Thyroid gland (tissue), 4 donors: ENCODE measurements around the gene PARP14. TPM values are rescaled to one million over a fixed set of nuclear protein-coding genes. Genes with fewer than 3 reads are reported as not detected.
"Not testable (repeated sequence)": the region's sequence is repeated elsewhere in the genome, so short reads cannot be mapped to it uniquely, and the experiment has no call there.

Source experiments
- DNase-seq, 2 donors: peaks; one replicate each; pipeline ENCODE4 v3.0.0-alpha.2; 2019
- H3K27ac ChIP-seq, 3 donors: fragments of 200-600 bp; sonication (generic); 1 replicate in 2 of 3; 2 replicates in 1 of 3; pipeline ENCODE4 v1.5.1; 2016 to 2019; ENCODE audit warnings: mild to moderate bottlenecking in 1 of 3, moderate library complexity in 1 of 3
- H3K27me3 ChIP-seq: fragments of 200-600 bp; sonication (generic); one replicate; pipeline ENCODE4 v1.5.1; 2019
- H3K36me3 ChIP-seq, 2 donors: fragments of 200-600 bp; sonication (generic); one replicate each; pipeline ENCODE4 v1.5.1; 2016 to 2019
- H3K4me1 ChIP-seq, 2 donors: fragments of 200-600 bp; sonication (generic); one replicate each; pipeline ENCODE4 v1.5.1; 2017 to 2019
- H3K4me3 ChIP-seq, 3 donors: fragments of 200-600 bp; sonication (generic); replicated peaks in 1 of 3; 1 replicate in 2 of 3; 2 replicates in 1 of 3; pipeline ENCODE4 v1.5.1; 2016; ENCODE audit warnings: mild to moderate bottlenecking in 1 of 3
- H3K9me3 ChIP-seq: fragments of 200-600 bp; sonication (generic); one replicate; pipeline ENCODE4 v1.5.1; 2017
- CTCF ChIP-seq, 6 experiments: fragments of 200-600 bp in 3 of 6; fragments of 450-650 bp in 3 of 6; sonication (generic) in 3 of 6; IDR thresholded peaks; one replicate each; pipeline ENCODE4 v1.5.1; 2016 to 2019; ENCODE audit warnings: antibody characterized with exemption in 6 of 6, mild to moderate bottlenecking in 2 of 6, inconsistent platforms in 1 of 6, moderate library complexity in 1 of 6
- POLR2A ChIP-seq, 2 donors: fragments of 450-650 bp; IDR thresholded peaks; one replicate each; pipeline ENCODE4 v1.6.1; 2017; ENCODE audit warnings: antibody characterized with exemption in 2 of 2, mild to moderate bottlenecking in 2 of 2, moderate library complexity in 1 of 2
- WGBS, 2 donors: methylation state at CpG; one replicate each; pipeline ENCODE4 v1.1.5; 2017; 5-methylcytosine and 5-hydroxymethylcytosine counted together
- intact Hi-C: fragments of 100-400 bp; cut with DNase I; formaldehyde crosslinking; loops from one replicate; pipeline ENCODE4 v1.15.1; 2023
- total RNA-seq, 4 donors: library from RNA; depleted of rRNA; stranded (reverse); fragments of >200 nt; gene quantifications; one replicate each; pipeline ENCODE4 v1.2.3, GENCODE V29; 2016

Gene PARP14
- total RNA-seq, 4 donors from 2014 or later: 44.5 to 107 (median 69.4) TPM

DNA sequence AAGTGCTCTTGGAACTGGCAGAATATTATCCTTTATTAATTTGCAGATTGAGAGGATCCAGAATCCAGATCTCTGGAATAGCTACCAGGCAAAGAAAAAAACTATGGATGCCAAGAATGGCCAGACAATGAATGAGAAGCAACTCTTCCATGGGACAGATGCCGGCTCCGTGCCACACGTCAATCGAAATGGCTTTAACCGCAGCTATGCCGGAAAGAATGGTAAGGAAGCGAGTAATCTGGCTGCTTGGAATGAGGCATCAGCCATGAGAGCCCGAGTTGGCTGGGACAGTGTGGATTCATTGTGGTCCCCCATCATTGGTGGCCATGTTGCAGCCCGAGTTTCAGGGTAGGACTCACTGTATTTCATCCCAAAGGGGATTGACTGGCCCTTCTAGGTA is 47.1 kb downstream of the PARP14 start:
- Histone ChIP-seq H3K27ac (no peak overlapping the region), H3K27me3 (no peaks in the 10 kb centered on the region), H3K4me3 (no peak overlapping the region), H3K36me3 (peaks cover 0 to 4% of the 10 kb centered on the region in 2 donors), H3K4me1 (no peaks in the 10 kb centered on the region), H3K9me3 (no peaks in the 10 kb centered on the region)
- 90 to 95% methylated on average over 9 of the region's 9 CpGs for WGBS, 2 donors
- TF ChIP-seq POLR2A (IDR thresholded peaks at IDR 0.05): no peak
- no peak for TF ChIP-seq CTCF (IDR thresholded peaks at IDR 0.05)
- DNase-seq: no peak
- intact Hi-C loops: no loop called here

DNA sequence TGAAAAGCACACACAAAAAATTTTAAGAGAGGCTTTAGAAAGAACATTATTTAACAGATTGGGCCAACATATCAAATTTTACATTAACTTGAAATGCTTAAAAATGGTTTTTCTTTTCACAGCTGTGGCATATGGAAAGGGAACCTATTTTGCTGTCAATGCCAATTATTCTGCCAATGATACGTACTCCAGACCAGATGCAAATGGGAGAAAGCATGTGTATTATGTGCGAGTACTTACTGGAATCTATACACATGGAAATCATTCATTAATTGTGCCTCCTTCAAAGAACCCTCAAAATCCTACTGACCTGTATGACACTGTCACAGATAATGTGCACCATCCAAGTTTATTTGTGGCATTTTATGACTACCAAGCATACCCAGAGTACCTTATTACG is 47.5 kb downstream of the PARP14 start:
- H3K4me3 ChIP-seq: no peak overlapping the region
- no peaks in the 10 kb centered on the region for H3K9me3 ChIP-seq
- 96 to 98% methylated on average over 3 of the region's 3 CpGs for WGBS, 2 donors
- no peak for TF ChIP-seq POLR2A (IDR thresholded peaks at IDR 0.05)
- TF ChIP-seq CTCF (IDR thresholded peaks at IDR 0.05): no peak
- DNase-seq: no peak
- no peaks in the 10 kb centered on the region for H3K27me3 ChIP-seq
- H3K4me1 ChIP-seq: no peaks in the 10 kb centered on the region
- H3K36me3 ChIP-seq: peaks cover 0 to 4% of the 10 kb centered on the region in 2 donors
- H3K27ac ChIP-seq: no peak overlapping the region
- intact Hi-C loops: no loop called here

DNA sequence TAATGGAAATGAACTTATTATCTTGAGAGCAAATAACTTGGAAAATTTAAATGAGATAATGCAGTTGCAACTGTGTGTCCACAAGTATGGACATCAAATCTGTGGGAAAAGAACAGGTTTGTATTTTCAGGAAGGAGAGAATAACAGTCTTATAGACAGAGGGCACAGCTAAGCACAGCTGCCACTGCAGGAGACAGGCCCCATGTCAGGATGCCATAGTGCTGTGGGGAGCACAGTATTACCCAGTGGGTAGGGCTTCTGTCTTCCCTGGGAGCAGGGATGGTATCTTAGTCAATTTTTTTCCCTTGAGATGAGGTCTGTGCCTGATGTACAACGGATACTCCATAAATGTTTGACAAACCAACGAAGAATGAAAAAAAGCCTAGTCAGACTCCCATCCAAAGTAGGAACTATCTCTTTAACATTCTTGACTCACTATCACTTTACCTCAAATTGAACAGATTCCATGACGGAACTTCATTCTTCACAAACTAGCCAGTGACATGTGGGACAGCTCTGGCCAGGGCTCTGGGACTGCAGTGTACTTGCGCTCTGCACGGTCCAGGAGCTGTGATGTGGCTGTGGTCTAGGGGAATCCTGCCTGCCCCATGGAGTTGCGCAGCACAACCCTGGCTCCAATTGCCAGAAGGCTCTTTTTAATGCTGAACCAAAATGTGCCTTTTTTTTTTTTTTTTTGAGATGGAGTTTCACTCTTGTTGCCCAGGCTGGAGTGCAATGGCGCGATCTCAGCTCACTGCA is 48.3 kb downstream of the PARP14 start:
- Histone ChIP-seq H3K36me3 (peaks cover 0 to 4% of the 10 kb centered on the region in 2 donors), H3K27me3 (no peaks in the 10 kb centered on the region), H3K4me3 (no peak overlapping the region), H3K27ac (no peak overlapping the region), H3K4me1 (no peaks in the 10 kb centered on the region), H3K9me3 (no peaks in the 10 kb centered on the region)
- intact Hi-C loops: no loop called here
- 96 to 98% methylated on average over 8 of the region's 8 CpGs for WGBS, 2 donors
- TF ChIP-seq POLR2A (IDR thresholded peaks at IDR 0.05): no peak
- TF ChIP-seq CTCF (IDR thresholded peaks at IDR 0.05): no peak
- DNase-seq: no peak

DNA sequence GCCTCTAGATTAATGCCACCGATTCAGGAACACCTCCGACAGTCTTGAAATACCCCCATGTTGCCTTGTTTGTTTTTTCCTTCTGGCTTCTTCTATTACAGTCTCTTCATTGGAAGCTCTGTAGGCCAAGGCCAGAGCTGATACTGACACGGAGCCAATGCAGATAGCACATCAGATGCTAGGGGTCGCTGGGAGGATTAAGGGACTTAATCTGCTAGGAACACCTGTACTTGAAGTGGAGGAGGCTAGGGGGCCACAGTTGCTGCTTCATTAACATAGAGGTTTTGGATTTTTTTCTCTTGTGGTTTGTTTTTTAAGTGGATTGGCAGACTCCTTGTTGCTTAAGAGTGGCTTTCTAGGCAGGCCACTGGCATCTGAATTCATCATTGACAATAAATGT is 49.6 kb downstream of the PARP14 start:
- Histone ChIP-seq H3K9me3 (no peaks in the 10 kb centered on the region), H3K36me3 (peaks cover 0 to 4% of the 10 kb centered on the region in 2 donors), H3K4me3 (no peak overlapping the region), H3K27me3 (no peaks in the 10 kb centered on the region), H3K4me1 (no peaks in the 10 kb centered on the region), H3K27ac (no peak overlapping the region)
- TF ChIP-seq POLR2A (IDR thresholded peaks at IDR 0.05): no peak
- no peak for TF ChIP-seq CTCF (IDR thresholded peaks at IDR 0.05)
- DNase-seq: no peak
- 81 to 86% methylated on average over 4 of the region's 4 CpGs for WGBS, 2 donors
- intact Hi-C loops: no loop called here

DNA sequence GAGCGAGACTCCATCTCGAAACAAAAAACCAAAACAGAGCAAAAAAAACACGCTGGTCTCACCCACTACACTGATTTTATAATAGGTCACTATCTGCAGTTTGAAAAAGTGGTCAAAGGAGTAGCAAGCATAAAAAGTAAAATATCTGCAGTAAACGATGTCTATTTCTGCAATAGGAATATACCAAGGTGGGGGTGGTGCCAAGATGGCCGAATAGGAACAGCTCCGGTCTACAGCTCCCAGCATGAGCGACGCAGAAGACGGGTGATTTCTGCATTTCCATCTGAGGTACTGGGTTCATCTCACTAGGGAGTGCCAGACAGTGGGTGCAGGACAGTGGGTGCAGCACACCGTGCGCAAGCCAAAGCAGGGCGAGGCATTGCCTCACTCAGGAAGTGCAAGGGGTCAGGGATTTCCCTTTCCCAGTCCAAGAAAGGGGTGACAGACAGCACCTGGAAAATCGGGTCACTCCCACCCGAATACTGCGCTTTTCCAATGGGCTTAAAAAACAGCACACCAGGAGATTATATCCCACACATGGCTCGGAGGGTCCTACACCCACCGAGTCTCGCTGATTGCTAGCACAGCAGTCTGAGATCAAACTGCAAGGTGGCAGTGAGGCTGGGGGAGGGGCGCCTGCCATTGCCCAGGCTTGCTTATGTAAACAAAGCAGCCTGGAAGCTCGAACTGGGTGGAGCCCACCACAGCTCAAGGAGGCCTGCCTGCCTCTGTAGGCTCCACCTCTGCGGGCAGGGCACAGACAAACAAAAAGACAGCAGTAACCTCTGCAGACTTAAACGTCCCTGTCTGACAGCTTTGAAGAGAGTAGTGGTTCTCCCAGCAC is 52.3 kb downstream of the PARP14 start:
- DNase-seq, H3K27ac ChIP-seq, intact Hi-C loops, H3K4me1 ChIP-seq, H3K36me3 ChIP-seq, H3K9me3 ChIP-seq, H3K27me3 ChIP-seq, H3K4me3 ChIP-seq: not testable (repeated sequence)
- WGBS, 2 donors: 92 to 94% methylated on average over 17 to 21 of the region's 22 CpGs
